Naive thymus-derived CD8-positive, alpha-beta T cell (primary cell): ENCODE measurements around the gene NAALADL2. TPM values are rescaled to one million over a fixed set of nuclear protein-coding genes. Genes with fewer than 3 reads are reported as not detected.

Source experiments
- ATAC-seq, 2 donors: fragments of 150-1000 bp; cut with Tn5 transposase in 1 of 2; sonication (Bioruptor Pico), chemical (Tn5 transposase) in 1 of 2; 1 replicate in 1 of 2; 2 replicates in 1 of 2; pipeline ENCODE4 v1.10.0; 2021; ENCODE audit warnings: mild to moderate bottlenecking in 2 of 2, moderate library complexity in 2 of 2
- POLR2A ChIA-PET: fragments of 350-600 bp; sonication (Branson Sonifier 250); formaldehyde crosslinking; loops from one replicate; lab custom pipeline; 2021; ENCODE audit warnings: antibody characterized with exemption; lab: Charles Lee
- DNase-seq, 10 donors: peaks; one replicate each; pipeline versions ENCODE4 v3.0.0 to v3.0.0-alpha.2; 2020 to 2022
- H3K27ac Mint-ChIP-seq, 10 donors: one replicate each; pipeline ENCODE4 v1.8.0; 2020 to 2022; ENCODE audit warnings: mild to moderate bottlenecking in 10 of 10, mixed read lengths in 10 of 10, moderate library complexity in 4 of 10, inconsistent platforms in 1 of 10
- H3K27me3 Mint-ChIP-seq, 5 donors: one replicate each; pipeline ENCODE4 v1.8.0; 2021 to 2022; ENCODE audit warnings: mixed read lengths in 5 of 5
- H3K36me3 Mint-ChIP-seq, 3 donors: one replicate each; pipeline ENCODE4 v1.8.0; 2020 to 2022; ENCODE audit warnings: mixed read lengths in 3 of 3, mild to moderate bottlenecking in 2 of 3, inconsistent platforms in 1 of 3
- H3K4me1 Mint-ChIP-seq, 4 donors: one replicate each; pipeline ENCODE4 v1.8.0; 2021 to 2022; ENCODE audit warnings: mixed read lengths in 4 of 4
- H3K4me3 Mint-ChIP-seq, 10 donors: one replicate each; pipeline ENCODE4 v1.8.0; 2020 to 2022; ENCODE audit warnings: mild to moderate bottlenecking in 10 of 10, mixed read lengths in 10 of 10, moderate library complexity in 6 of 10, inconsistent platforms in 1 of 10
- H3K9me3 Mint-ChIP-seq, 9 donors: one replicate each; pipeline ENCODE4 v1.8.0; 2020 to 2022; ENCODE audit warnings: mixed read lengths in 9 of 9, mild to moderate bottlenecking in 3 of 9, inconsistent platforms in 1 of 9, moderate library complexity in 1 of 9
- polyA plus RNA-seq, 3 donors: library from polyadenylated mRNA; unstranded; fragments of 300-500 nt; fragmentation: Illumina TruSeq; gene quantifications; one replicate each; pipeline ENCODE4 v1.2.3, GENCODE V29; 2021
- total RNA-seq, 8 experiments: library from RNA in 2 of 8; stranded (reverse) in 2 of 8; gene quantifications; one replicate each; pipeline ENCODE4 v1.2.3 and lab custom pipeline; 2021 to 2026

Gene NAALADL2
- total and polyA plus RNA-seq, 5 experiments from 2014 or later, result 0.44 to 1.3 (median 0.88) TPM; not detected in 1

DNA sequence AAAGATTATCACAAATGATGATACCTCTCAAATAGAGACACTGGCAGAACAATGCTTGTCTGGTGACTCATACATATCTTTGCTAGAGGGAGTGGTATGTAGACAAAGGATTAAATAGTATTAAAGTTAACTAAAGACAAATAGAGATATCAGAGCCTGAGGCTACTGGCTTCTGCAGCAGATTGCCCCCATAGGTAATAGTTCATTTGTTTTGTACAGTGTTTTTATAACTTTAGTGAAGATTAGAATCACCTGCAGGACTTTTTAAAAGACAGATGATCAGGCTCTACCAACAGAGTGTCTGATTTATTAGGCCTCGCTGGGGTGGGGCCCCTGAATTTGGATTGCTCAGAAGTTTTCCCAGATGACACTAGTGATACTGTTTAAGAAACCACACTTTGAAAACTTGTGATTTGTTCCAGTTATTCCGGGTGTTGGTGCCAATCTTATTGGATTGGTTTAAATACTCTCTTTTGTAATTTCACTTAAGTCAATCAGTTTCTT is 96.4 kb downstream of the NAALADL2 start:
- no peak overlapping the region for H3K4me3 Mint-ChIP-seq
- no peak for ATAC-seq

DNA sequence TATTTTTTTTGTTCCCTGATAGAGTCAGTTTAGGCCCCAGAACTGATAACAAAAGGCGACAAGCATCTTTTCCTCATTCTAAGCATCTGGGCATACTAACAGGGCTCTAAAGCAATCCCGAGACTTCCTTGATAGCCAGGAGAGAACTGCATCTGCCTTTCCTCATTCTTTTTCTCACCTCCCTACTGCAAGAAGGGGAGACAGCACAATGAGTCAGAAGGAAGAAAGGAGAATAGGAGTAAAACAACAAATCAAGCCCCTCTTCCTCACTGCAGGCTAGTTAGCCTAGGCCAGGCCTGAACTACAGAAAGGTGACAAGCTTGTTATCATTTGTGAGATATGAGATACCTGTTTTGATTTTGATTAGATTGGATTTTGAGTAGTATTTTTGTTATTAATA is 97.9 kb downstream of the NAALADL2 start:
- Mint-ChIP-seq H3K27ac (no peak overlapping the region), H3K27me3 (no peaks in the 10 kb centered on the region), H3K9me3 (peaks cover 0 to 6% (median 0%) of the 10 kb centered on the region in 9 donors), H3K4me1 (no peaks in the 10 kb centered on the region), H3K36me3 (no peaks in the 10 kb centered on the region), H3K4me3 (no peak overlapping the region)
- POLR2A ChIA-PET, result no interaction called here
- no peak for DNase-seq
- ATAC-seq, result no peak

More for the DNA sequence above, 96.4 kb downstream of the NAALADL2 start:
- Mint-ChIP-seq H3K27ac (no peak overlapping the region), H3K36me3 (no peaks in the 10 kb centered on the region), H3K4me1 (no peaks in the 10 kb centered on the region), H3K27me3 (no peaks in the 10 kb centered on the region), H3K9me3 (peaks cover 0 to 6% (median 0%) of the 10 kb centered on the region in 9 donors)
- no peak for DNase-seq
- POLR2A ChIA-PET, result no interaction called here

DNA sequence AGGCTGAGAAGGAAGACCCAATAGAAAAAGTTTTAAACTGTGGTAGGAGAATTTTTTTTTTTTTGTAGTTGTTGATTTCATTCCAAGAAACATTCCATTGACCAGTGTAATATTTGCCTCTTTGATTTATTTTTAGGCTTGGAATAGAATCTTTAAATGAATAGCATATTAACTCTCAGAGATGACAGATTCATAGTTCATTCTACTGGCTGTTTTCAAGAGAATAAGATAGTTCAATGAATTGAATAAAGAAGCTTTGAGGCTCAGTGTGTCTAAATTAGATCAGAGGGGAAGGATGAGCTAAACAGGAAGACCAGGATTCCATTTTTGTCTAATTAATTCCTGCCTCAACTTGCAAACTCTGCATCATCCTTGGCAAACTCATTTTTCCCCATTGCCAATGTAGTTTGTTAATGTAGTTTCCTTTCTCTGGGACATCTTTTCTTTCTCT is 98.4 kb downstream of the NAALADL2 start:
- no peaks in the 10 kb centered on the region for H3K36me3 Mint-ChIP-seq
- no peaks in the 10 kb centered on the region for H3K4me1 Mint-ChIP-seq
- H3K9me3 Mint-ChIP-seq, result peaks cover 0 to 6% (median 0%) of the 10 kb centered on the region in 9 donors
- H3K27ac Mint-ChIP-seq, result no peak overlapping the region
- ATAC-seq (no peak), DNase-seq (no peak)
- POLR2A ChIA-PET, result no interaction called here
- H3K4me3 Mint-ChIP-seq, result no peak overlapping the region
- H3K27me3 Mint-ChIP-seq, result no peaks in the 10 kb centered on the region

DNA sequence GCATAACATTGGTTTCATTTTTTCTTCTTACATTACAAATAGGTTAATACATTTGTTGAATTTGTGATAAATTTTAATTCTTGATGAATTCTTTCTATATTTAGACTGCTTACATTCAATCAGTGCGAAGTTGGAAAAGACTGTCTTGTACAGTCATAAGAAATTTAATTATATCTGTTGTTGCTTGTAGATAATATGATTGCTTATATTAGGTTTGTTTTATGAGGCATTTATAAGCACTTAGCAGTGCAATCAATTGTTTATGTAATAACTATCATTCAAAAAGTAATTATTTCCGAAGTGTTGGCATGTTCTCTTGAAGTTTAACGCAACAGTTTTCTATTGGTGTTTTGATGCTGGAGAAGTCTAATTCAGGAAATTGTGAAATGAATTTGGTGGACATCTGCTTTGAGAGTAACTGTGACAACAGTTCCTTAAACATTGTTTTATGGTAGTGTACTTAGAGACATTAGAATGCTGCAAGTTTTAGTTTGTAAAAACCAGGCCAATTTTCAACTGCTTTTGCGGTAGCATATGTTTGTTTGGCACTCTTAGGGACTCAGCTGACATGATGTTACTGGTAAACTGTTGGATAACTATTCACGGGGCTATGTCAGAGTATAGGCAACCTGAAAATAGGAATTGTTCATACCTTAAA is 99.7 kb downstream of the NAALADL2 start:
- H3K9me3 Mint-ChIP-seq, result peaks cover 0 to 6% (median 0%) of the 10 kb centered on the region in 9 donors
- no peak overlapping the region for H3K4me3 Mint-ChIP-seq
- H3K4me1 Mint-ChIP-seq, result no peaks in the 10 kb centered on the region
- H3K27ac Mint-ChIP-seq, result no peak overlapping the region
- DNase-seq (no peak), ATAC-seq (no peak)
- H3K36me3 Mint-ChIP-seq, result no peaks in the 10 kb centered on the region
- H3K27me3 Mint-ChIP-seq, result no peaks in the 10 kb centered on the region
- POLR2A ChIA-PET, result no interaction called here

DNA sequence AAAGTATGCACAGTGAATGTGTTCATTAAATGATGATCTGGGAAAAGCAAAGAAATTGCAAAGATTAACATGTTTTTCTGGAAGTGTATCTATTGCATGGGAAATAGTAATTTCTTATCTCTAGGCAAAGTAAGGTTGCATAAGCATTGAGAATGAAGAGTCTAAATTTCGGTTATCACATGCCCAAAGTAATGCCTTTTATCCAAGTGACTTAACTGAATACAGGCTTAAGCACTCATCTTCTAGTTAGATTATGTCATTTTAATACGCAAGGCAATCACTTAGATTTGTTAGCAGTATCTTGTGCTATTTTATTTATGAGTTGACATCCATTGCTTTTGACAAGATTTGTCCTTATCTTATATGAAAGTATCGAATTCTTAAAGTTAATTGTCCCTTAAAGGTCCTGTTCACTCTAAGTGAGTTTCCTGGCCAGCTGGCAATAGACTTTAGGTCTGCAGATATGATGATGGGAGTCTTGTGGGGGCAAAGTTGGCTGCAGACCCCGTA is 100.5 kb downstream of the NAALADL2 start:
- Mint-ChIP-seq H3K4me3 (no peak overlapping the region), H3K36me3 (no peaks in the 10 kb centered on the region), H3K4me1 (no peaks in the 10 kb centered on the region), H3K27ac (no peak overlapping the region), H3K27me3 (no peaks in the 10 kb centered on the region), H3K9me3 (peaks cover 0 to 6% (median 0%) of the 10 kb centered on the region in 9 donors)
- POLR2A ChIA-PET, result no interaction called here
- DNase-seq, result no peak
- ATAC-seq, result no peak

DNA sequence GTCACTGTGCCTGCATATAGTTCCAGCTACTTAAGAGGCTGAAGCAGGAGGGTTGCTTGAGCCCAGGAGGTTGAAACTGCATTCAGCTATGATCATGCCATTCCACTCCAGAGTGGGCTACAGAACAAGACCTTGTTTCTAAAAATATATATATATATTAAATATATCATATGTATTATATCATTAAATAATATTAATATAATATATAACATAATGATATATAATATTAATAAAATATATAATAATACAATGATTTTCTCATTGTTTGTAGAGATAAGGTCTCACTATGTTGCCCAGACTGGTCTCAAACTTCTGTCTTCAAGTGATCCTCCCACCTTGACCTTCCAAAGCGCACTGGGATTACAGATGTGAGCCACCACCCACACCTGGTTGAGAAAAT is 101.8 kb downstream of the NAALADL2 start:
- ATAC-seq (no peak), DNase-seq (no peak)
- Mint-ChIP-seq H3K4me1 (no peaks in the 10 kb centered on the region), H3K27me3 (no peaks in the 10 kb centered on the region), H3K4me3 (no peak overlapping the region), H3K9me3 (peaks cover 0 to 8% (median 2%) of the 10 kb centered on the region in 9 donors), H3K27ac (no peak overlapping the region), H3K36me3 (no peaks in the 10 kb centered on the region)
- POLR2A ChIA-PET, result no interaction called here

DNA sequence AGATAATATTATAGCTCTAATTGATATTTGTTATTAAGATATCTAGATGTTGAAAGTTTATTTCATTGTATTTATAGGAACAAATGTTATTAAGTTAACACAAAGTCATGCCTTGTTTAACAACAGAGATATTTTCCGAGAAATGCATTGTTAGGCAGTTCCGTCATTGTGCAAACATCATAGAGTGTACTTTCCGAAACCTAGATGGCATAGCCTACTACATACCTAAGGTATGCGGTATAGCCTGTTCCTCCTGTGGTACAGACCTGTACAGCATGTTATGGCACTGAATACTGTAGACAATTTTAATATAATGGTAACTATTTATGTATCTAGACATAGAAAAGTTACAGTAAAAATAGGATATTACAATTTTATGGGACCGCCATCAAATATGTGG is 114.3 kb downstream of the NAALADL2 start:
- no peaks in the 10 kb centered on the region for H3K27me3 Mint-ChIP-seq
- H3K9me3 Mint-ChIP-seq, result peaks cover 0 to 10% (median 0%) of the 10 kb centered on the region in 9 donors

DNA sequence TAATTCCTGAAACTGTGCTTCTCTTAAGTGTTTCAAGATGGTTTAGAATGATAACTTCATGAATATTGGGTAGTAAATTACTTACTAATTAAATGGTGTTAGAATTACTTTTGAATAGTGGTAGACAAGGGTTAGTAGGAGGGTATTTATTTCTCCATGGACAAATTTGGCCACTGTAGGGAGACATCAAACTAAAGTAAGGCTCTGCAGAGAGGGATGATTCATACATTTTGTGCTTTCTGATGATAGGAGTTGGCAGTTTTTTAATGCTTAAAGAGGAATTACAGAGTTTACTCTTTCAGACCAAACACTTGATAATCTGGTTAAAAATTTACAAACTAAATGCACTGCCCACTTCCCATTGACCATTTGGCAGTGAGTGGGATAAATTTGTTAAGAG is 127.6 kb downstream of the NAALADL2 start:
- Mint-ChIP-seq H3K4me1 (no peaks in the 10 kb centered on the region), H3K36me3 (peaks cover 0 to 4% (median 0%) of the 10 kb centered on the region in 3 donors), H3K27me3 (no peaks in the 10 kb centered on the region), H3K27ac (no peak overlapping the region), H3K4me3 (no peak overlapping the region), H3K9me3 (peaks cover 0 to 30% (median 6%) of the 10 kb centered on the region in 9 donors)
- POLR2A ChIA-PET, result no interaction called here
- ATAC-seq (no peak), DNase-seq (no peak)

More for the DNA sequence above, 114.3 kb downstream of the NAALADL2 start:
- Mint-ChIP-seq H3K36me3 (no peaks in the 10 kb centered on the region), H3K27ac (no peak overlapping the region), H3K4me3 (no peak overlapping the region), H3K4me1 (no peaks in the 10 kb centered on the region)
- POLR2A ChIA-PET, result no interaction called here
- no peak for DNase-seq
- ATAC-seq, result no peak

DNA sequence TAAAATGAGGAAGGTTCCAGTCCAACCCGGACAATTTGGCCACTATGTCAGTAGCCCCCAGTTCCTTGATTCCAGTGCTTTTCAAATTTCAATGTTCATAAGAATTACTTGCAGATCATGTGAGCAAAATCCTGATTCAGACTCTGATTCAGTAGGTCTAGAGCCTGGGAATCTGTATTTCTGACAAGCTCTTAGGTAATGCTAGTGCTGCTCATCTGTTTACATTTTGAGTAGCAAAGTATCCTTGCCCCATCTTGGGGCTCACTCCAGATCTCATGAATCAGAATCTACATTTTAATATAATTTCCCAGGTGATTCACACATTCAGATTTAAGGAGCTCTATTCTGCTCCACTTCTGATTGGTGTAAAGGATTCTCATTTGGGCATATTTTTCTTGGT is 142.0 kb downstream of the NAALADL2 start:
- no peak overlapping the region for H3K4me3 Mint-ChIP-seq
- no peak for ATAC-seq
- H3K4me1 Mint-ChIP-seq, result no peaks in the 10 kb centered on the region
- no peaks in the 10 kb centered on the region for H3K27me3 Mint-ChIP-seq
- DNase-seq, result no peak
- peaks cover 0 to 16% (median 0%) of the 10 kb centered on the region in 9 donors for H3K9me3 Mint-ChIP-seq
- POLR2A ChIA-PET, result no interaction called here
- H3K27ac Mint-ChIP-seq, result no peak overlapping the region
- H3K36me3 Mint-ChIP-seq, result no peaks in the 10 kb centered on the region

DNA sequence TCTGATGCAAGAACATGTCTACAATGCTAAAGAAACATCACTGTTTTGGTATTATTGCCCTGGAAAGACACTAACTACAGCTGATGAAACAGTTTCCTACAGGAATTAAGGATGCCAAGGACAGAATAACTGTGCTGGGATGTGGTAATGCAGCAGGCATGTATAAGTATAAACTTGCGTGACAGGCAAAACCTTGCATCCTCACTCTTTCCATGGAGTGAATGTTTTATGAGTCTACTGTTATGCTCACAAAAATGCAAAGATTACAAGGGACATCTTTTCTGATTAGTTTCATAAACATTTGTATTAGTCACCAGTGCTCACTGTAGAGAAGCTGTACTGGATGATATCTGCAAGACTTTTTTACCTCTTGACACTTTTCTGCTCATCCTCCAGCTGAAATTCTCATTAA is 143.6 kb downstream of the NAALADL2 start:
- Mint-ChIP-seq H3K4me1 (no peaks in the 10 kb centered on the region), H3K4me3 (no peak overlapping the region), H3K27ac (no peak overlapping the region), H3K36me3 (no peaks in the 10 kb centered on the region), H3K27me3 (no peaks in the 10 kb centered on the region), H3K9me3 (peaks cover 0 to 20% (median 0%) of the 10 kb centered on the region in 9 donors)
- POLR2A ChIA-PET, result no interaction called here
- DNase-seq (no peak), ATAC-seq (no peak)

DNA sequence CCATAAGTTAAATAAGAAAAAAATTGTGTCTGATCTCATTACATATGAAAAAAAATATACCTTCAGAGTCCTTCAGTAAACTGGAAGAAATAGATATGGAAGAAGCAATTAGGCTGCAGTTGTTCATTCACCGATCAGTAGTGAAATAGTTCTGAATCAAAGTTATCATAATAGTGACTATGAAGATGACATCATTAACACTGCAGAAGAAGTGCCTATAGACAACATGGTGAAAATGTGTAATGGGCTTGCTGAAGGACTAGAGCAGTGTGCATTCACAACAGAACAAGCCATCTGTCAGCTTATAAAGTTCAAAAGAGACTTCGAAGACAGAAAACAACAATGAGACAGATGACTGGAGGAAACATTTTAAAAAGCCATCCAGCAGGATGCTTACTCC is 144.5 kb downstream of the NAALADL2 start:
- POLR2A ChIA-PET, result no interaction called here
- ATAC-seq (no peak), DNase-seq (no peak)
- Mint-ChIP-seq H3K27ac (no peak overlapping the region), H3K4me3 (no peak overlapping the region), H3K27me3 (no peaks in the 10 kb centered on the region), H3K36me3 (no peaks in the 10 kb centered on the region), H3K9me3 (peaks cover 0 to 20% (median 0%) of the 10 kb centered on the region in 9 donors), H3K4me1 (no peaks in the 10 kb centered on the region)

DNA sequence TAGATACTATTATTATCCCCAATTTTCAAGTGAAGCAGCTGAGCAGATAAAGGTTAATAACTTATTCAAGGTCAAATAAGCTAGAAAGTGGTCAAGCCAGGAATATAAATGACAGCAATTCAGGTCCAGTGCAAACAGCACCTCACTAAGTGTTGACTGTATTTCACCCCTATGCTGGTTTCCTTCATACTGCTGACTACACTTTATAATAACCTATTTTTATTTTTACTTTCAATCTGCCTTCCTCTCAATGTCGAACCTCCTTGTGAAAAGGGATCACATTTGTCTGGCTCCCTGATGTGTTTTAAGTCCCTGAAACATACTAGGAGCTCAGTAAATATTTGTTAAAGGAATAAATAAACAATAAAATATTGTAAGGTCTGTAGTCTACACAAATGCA is 146.1 kb downstream of the NAALADL2 start:
- H3K36me3 Mint-ChIP-seq, result no peaks in the 10 kb centered on the region
- no peak overlapping the region for H3K27ac Mint-ChIP-seq
- DNase-seq, result no peak
- H3K9me3 Mint-ChIP-seq, result peaks cover 0 to 18% (median 0%) of the 10 kb centered on the region in 9 donors
- ATAC-seq, result no peak
- H3K4me1 Mint-ChIP-seq, result no peaks in the 10 kb centered on the region
- H3K27me3 Mint-ChIP-seq, result no peaks in the 10 kb centered on the region
- no peak overlapping the region for H3K4me3 Mint-ChIP-seq
- POLR2A ChIA-PET, result no interaction called here

DNA sequence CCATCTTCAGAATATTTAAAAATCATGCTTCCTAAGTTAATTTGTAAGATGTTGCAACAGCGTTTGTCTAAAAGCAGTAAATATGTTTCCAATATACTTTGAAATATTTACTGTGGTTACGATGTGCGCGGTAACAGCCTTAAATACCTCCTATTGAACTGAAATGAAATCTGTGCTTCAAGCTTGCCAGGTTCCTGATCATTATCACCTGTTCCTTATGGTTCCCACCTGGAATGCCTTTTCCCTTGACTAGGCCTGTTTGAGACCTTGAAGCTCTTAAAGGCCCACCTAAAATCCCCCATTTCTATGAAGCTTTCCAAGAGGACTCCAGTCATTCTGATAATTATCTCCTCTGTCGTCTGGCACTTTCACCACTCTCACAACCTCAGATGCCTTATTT is 146.7 kb downstream of the NAALADL2 start:
- ATAC-seq (no peak), DNase-seq (no peak)
- no peaks in the 10 kb centered on the region for H3K27me3 Mint-ChIP-seq
- no peak overlapping the region for H3K27ac Mint-ChIP-seq
- POLR2A ChIA-PET, result no interaction called here
- H3K4me1 Mint-ChIP-seq, result no peaks in the 10 kb centered on the region
- no peak overlapping the region for H3K4me3 Mint-ChIP-seq
- no peaks in the 10 kb centered on the region for H3K36me3 Mint-ChIP-seq
- H3K9me3 Mint-ChIP-seq, result peaks cover 0 to 13% (median 0%) of the 10 kb centered on the region in 9 donors
